Right lobe of liver (tissue), 6 donors: Measurements from ENCODE around the gene MICU2. TPM values are rescaled to one million over a fixed set of nuclear protein-coding genes. Genes with fewer than 3 reads are reported as not detected.

Experiments used
- ATAC-seq, 4 donors: fragments of 200-7000 bp; cut with Tn5 transposase; one replicate each; pipeline ENCODE4 v1.9.1; 2020; ENCODE audit warnings: mild to moderate bottlenecking in 4 of 4, moderate library complexity in 4 of 4
- DNase-seq, 3 donors: peaks; one replicate each; pipeline ENCODE4 v3.0.0-alpha.2; 2020
- H3K27ac ChIP-seq, 3 donors: fragments of 200-600 bp; one replicate each; pipeline ENCODE4 v1.8.0; 2022
- H3K27me3 ChIP-seq, 2 donors: fragments of 200-600 bp; one replicate each; pipeline ENCODE4 v1.8.0; 2022
- H3K36me3 ChIP-seq, 4 donors: fragments of 200-600 bp; sonication (generic) in 1 of 4; one replicate each; pipeline versions ENCODE4 v1.5.1 to v1.8.0; 2017 to 2022; ENCODE audit warnings: control low read depth in 1 of 4
- H3K4me1 ChIP-seq, 4 donors: fragments of 200-600 bp; sonication (generic) in 1 of 4; one replicate each; pipeline versions ENCODE4 v1.5.1 to v1.8.0; 2017 to 2022; ENCODE audit warnings: control low read depth in 1 of 4
- H3K4me3 ChIP-seq, 3 donors: fragments of 200-600 bp; one replicate each; pipeline ENCODE4 v1.8.0; 2022
- H3K9me3 ChIP-seq, 4 donors: fragments of 200-600 bp; sonication (generic) in 1 of 4; one replicate each; pipeline versions ENCODE4 v1.5.1 to v1.8.0; 2017 to 2022; ENCODE audit warnings: control low read depth in 1 of 4
- CTCF ChIP-seq, 4 donors: fragments of 200-600 bp in 3 of 4; fragments of 450-650 bp in 1 of 4; IDR thresholded peaks; one replicate each; pipeline versions ENCODE4 v1.5.1 to v1.8.0; 2016 to 2022; ENCODE audit warnings: antibody characterized with exemption in 4 of 4, mild to moderate bottlenecking in 2 of 4
- POLR2A ChIP-seq: fragments of 450-650 bp; IDR thresholded peaks from one replicate; pipeline ENCODE4 v1.6.1; 2017; ENCODE audit warnings: antibody characterized with exemption, mild to moderate bottlenecking
- WGBS: methylation state at CpG from one replicate; pipeline ENCODE4 v1.1.6; 2018; ENCODE audit warnings: low coverage, low lambda C conversion rate; ENCODE audit not compliant: insufficient coverage; ENCODE audit errors: missing lambda C conversion rate; 5-methylcytosine and 5-hydroxymethylcytosine counted together
- intact Hi-C, 2 donors: fragments of 100-400 bp; cut with DNase I; formaldehyde crosslinking; loops; one replicate each; pipeline versions ENCODE4 v1.11.2 to v1.14.1; 2022
- total RNA-seq, 6 experiments: library from RNA; depleted of rRNA in 2 of 6; stranded (reverse); fragments of >200 nt in 2 of 6; fragmentation: NEBNext Ultra II Directional in 3 of 6; extraction: Animal tissue kit (Norgen Biotek cat#: 25700) in 3 of 6; gene quantifications; one replicate each; pipeline versions ENCODE4 v1.1.0 to v1.2.4, GENCODE V29; 2016 to 2023
- donor health status: DM: no; HTN: yes; CAD: no.
- donor health status: DM: no; HTN: no; CAD: no.
- donor health status: DM: no; HTN: no; CAD: no.
- donor health status: DM: no; HTN: yes; CAD: no.
- donor health status: DM: no; HTN: yes; CAD: no.

MICU2 gene
- total RNA-seq, 6 experiments from 2014 or later: 13.1 to 71.1 (median 16.4) TPM

DNA sequence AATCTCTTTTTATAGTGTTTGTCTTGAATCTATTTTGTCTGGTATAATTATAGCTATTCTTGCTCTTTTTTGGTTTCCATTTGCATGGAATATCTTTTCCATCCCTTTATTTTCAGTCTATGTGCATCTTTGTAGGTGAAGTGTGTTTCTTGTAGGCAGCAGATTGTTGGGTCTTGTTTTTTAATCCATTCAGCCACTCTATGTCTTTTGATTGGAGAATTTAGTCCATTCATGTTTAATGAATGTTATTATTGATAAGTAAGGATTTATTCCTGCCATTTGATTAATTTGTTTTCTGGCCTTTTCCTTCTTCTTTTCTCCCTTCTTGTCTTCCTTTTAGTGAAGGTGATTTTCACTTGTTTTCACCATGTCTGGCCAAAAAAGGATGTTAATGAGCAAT, 133.2 kb downstream of the MICU2 start:
- no peaks in the 10 kb centered on the region for H3K9me3 ChIP-seq
- no peaks in the 10 kb centered on the region for H3K4me1 ChIP-seq
- DNase-seq: no peak
- no peaks in the 10 kb centered on the region for H3K27me3 ChIP-seq
- H3K36me3 ChIP-seq: no peaks in the 10 kb centered on the region
- intact Hi-C loops: loop anchor here (10.0 kb wide), 2 partner anchors 176 to 356 kb away; no protein-coding TSS in a partner anchor
- no peak overlapping the region for H3K4me3 ChIP-seq
- H3K27ac ChIP-seq: no peak overlapping the region
- TF ChIP-seq POLR2A (no peak), CTCF (IDR thresholded peaks at IDR 0.05) (no peak)
- ATAC-seq: no peak

DNA sequence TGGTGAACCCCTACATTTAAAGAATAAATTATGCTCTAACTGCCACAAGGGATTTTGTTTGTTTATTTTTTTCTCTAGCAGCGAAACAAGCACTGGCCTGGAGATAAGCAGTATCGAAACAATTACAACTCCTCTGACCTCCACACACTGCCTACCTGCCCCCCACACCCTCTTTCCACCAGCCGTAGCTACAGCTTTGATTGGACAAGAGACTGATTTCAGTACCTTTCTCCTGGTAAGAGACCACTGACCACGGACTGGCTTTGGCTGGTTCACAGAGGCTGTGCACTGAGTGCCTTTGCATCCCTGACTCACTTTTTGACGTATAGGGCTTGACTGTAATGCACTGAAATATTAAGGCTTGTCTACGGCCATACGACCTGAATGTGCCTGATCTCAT, 137.4 kb downstream of the MICU2 start:
- Histone ChIP-seq H3K36me3 (no peaks in the 10 kb centered on the region), H3K4me3 (no peak overlapping the region), H3K27ac (no peak overlapping the region), H3K27me3 (no peaks in the 10 kb centered on the region), H3K9me3 (no peaks in the 10 kb centered on the region), H3K4me1 (no peaks in the 10 kb centered on the region)
- DNase-seq (no peak), ATAC-seq (no peak)
- TF ChIP-seq POLR2A (no peak), CTCF (IDR thresholded peaks at IDR 0.05) (no peak)
- intact Hi-C loops: loop anchor here in 1 of 2 donors (10.0 kb wide), 1 partner anchor 172 kb away; no protein-coding TSS in a partner anchor
- 66% methylated on average over 7 of the region's 7 CpGs for WGBS

DNA sequence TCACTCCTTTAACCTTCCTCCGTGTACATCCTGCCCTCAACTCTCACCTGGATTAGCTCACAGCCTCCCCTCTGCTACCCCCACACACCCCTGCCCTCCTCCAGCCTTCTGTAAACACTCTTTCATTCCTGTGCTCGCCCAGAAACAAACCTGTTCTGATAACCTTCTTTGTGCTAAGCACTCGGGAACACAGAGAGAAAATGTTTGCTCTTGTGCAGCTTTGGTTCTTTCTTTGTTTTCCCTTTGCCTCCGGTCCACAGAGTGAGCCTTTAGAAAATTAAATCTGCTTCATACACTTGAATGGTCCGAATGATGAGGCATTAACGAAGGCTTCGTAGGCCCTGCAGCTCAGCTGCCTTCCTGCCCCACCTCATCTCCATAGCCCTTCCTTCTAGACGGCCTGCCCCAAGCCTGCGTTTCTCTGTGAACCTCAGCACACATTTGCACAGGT, 138.2 kb downstream of the MICU2 start:
- H3K27ac ChIP-seq: no peak overlapping the region
- H3K36me3 ChIP-seq: no peaks in the 10 kb centered on the region
- intact Hi-C loops: loop anchor here in 1 of 2 donors (10.0 kb wide), 1 partner anchor 171 kb away; no protein-coding TSS in a partner anchor
- no peaks in the 10 kb centered on the region for H3K4me1 ChIP-seq
- no peak overlapping the region for H3K4me3 ChIP-seq
- 42% methylated on average over 9 of the region's 9 CpGs for WGBS
- H3K9me3 ChIP-seq: no peaks in the 10 kb centered on the region
- no peaks in the 10 kb centered on the region for H3K27me3 ChIP-seq
- ATAC-seq: peak in 1 of 4 donors; percentile 12
- TF ChIP-seq POLR2A: no peak
- no peak for TF ChIP-seq CTCF (IDR thresholded peaks at IDR 0.05)
- DNase-seq: no peak

GRCh38 chr13:21463424-21463823, 140.5 kb downstream of the MICU2 start:
- H3K4me1 ChIP-seq: no peaks in the 10 kb centered on the region
- TF ChIP-seq CTCF (IDR thresholded peaks at IDR 0.05): no peak
- DNase-seq: no peak
- H3K4me3 ChIP-seq: no peak overlapping the region
- ATAC-seq: no peak
- no peak overlapping the region for H3K27ac ChIP-seq
- H3K9me3 ChIP-seq: no peaks in the 10 kb centered on the region
- no peaks in the 10 kb centered on the region for H3K36me3 ChIP-seq
- intact Hi-C loops: loop anchor here in 1 of 2 donors (10.0 kb wide), 1 partner anchor 169 kb away; no protein-coding TSS in a partner anchor
- H3K27me3 ChIP-seq: no peaks in the 10 kb centered on the region

DNA sequence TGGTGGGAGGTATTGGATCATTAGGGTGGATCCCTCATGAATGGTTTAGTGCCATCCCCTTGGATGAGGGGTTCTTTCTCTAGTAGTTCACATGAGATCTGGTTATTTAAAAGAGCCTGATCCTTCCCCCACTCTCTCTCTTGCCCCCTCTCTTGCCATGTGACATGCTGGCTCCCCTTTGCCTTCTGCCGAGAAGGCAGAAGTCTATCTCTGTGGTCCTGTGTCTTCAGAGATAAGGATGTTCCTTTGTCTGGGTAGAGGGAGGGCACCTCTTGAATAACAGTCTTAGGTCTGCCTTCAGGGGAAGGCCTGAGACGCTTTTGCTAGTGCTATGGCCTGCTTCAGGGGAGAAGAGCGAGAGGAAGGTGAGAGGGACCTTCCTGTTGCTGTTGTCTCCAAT, 142.8 kb downstream of the MICU2 start:
- WGBS: 100% methylated on average over 2 of the region's 3 CpGs
- no peak for DNase-seq
- no peak for ATAC-seq
- TF ChIP-seq CTCF (IDR thresholded peaks at IDR 0.05): no peak
- TF ChIP-seq POLR2A: no peak
- no peaks in the 10 kb centered on the region for H3K36me3 ChIP-seq
- H3K4me1 ChIP-seq: peaks cover 0 to 13% (median 0%) of the 10 kb centered on the region in 4 donors
- no peak overlapping the region for H3K27ac ChIP-seq
- H3K27me3 ChIP-seq: no peaks in the 10 kb centered on the region
- no peak overlapping the region for H3K4me3 ChIP-seq
- intact Hi-C loops: loop anchor here in 1 of 2 donors (10.0 kb wide), 1 partner anchor 166 kb away; no protein-coding TSS in a partner anchor
- no peaks in the 10 kb centered on the region for H3K9me3 ChIP-seq
